ENCODE results near the gene SS18L1.

SS18L1 gene

GRCh38 chr20:62137092-62137384 lies 6.5 kb upstream of the SS18L1 start:
- POLR2A ChIA-PET: no interaction called here
- CTCF ChIA-PET: interaction anchor here (1.1 to 6.7 kb wide), 7 partner anchors 10 to 126 kb away, joined by 3 to 57 read pairs (median 6); no protein-coding TSS in a partner anchor
- TF ChIP-seq, protein P1, sequence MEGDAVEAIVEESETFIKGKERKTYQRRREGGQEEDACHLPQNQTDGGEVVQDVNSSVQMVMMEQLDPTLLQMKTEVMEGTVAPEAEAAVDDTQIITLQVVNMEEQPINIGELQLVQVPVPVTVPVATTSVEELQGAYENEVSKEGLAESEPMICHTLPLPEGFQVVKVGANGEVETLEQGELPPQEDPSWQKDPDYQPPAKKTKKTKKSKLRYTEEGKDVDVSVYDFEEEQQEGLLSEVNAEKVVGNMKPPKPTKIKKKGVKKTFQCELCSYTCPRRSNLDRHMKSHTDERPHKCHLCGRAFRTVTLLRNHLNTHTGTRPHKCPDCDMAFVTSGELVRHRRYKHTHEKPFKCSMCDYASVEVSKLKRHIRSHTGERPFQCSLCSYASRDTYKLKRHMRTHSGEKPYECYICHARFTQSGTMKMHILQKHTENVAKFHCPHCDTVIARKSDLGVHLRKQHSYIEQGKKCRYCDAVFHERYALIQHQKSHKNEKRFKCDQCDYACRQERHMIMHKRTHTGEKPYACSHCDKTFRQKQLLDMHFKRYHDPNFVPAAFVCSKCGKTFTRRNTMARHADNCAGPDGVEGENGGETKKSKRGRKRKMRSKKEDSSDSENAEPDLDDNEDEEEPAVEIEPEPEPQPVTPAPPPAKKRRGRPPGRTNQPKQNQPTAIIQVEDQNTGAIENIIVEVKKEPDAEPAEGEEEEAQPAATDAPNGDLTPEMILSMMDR (IDR thresholded peaks at IDR 0.05; ENCODE audit: control extremely low read depth, extremely low read depth, low read depth, missing control alignments): no peak
- DNase-seq (ENCODE audit: extremely low spot score): no peak

DNA sequence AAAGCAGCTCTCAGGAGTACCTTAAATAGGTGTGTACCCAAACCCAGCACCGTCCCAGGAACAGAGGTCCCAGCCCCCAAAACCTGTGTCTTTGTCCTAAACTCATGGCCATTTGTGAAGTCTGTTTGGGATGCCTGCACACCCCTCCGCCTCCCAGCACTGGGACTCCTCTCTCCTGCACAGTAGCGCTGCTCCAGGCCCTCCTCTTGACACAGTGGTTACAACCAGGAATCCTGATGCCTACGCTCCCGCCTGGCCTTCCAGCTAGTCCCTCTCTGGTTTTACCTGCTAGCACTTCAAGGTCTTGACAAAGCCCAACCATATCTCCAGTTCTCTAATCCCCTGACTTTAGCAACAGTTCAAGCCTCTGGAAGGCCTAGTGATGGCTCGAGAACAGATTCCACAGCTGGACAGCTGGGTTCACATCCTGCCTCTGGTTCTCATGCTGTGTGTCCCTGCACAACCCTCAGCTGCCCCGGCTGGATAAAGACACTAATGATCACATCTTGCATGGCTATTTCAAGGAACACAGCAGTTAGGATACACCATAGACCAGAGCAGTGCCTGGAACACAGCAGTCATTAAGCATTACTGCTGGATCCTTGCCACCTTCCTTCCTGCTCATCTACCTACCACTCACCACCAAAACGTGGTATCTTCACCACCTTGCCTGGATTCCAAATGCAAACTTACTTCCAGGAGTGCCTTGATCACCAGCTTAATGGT lies 5.9 kb upstream of the SS18L1 start:
- POLR2A ChIA-PET: interaction anchor here (0.7 to 0.8 kb wide), 2 partner anchors 72 to 1977 kb away, joined by 3 to 6 read pairs; partner anchors contain the start of gene TAF4
- TF ChIP-seq, protein P1 (IDR thresholded peaks at IDR 0.05; ENCODE audit: control extremely low read depth, extremely low read depth, low read depth, missing control alignments): no peak
- CTCF ChIA-PET: interaction anchor here (1.1 to 6.7 kb wide), 8 partner anchors 10 to 127 kb away, joined by 3 to 57 read pairs (median 4); no protein-coding TSS in a partner anchor
- no peak for DNase-seq (ENCODE audit: extremely low spot score)

- POLR2A ChIA-PET: interaction anchor here (0.7 to 0.8 kb wide), 3 partner anchors 12 to 1977 kb away, joined by 3 to 6 read pairs (median 3); partner anchors contain the start of gene TAF4
- no peak for DNase-seq (ENCODE audit: extremely low spot score)
- CTCF ChIA-PET: interaction anchor here (1.1 to 6.7 kb wide), 7 partner anchors 9 to 127 kb away, joined by 3 to 57 read pairs (median 6); no protein-coding TSS in a partner anchor
- TF ChIP-seq, protein P1 (IDR thresholded peaks at IDR 0.05; ENCODE audit: control extremely low read depth, extremely low read depth, low read depth, missing control alignments): no peak
Measured at GRCh38 chr20:62138204-62138543, 5.4 kb upstream of the SS18L1 start.

GRCh38 chr20:62138912-62139311 lies 4.7 kb upstream of the SS18L1 start:
- no peak for DNase-seq (ENCODE audit: extremely low spot score)
- TF ChIP-seq, protein P1 (IDR thresholded peaks at IDR 0.05; ENCODE audit: control extremely low read depth, extremely low read depth, low read depth, missing control alignments): no peak
- CTCF ChIA-PET: interaction anchor here (1.2 to 6.7 kb wide), 4 partner anchors 12 to 128 kb away, joined by 3 to 57 read pairs (median 10); no protein-coding TSS in a partner anchor

DNA sequence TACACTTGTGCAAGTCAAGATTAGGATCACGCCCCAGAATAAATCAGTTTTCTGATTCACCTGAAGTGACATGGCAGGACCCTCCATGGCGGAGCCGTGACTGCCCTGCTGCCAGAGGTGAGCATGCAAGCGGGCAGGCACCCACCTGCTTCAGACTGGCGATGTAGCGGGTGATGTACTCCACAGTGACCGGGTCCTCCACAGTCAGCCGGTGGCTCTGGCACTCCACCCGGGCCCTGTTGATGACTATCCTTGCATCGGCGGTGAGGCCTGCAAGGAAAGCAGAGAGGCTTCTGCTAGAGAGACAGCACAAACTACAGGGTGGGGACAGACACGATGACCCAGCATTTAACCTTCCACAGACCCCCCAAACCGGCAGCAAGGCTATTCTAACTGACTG lies 3.9 kb upstream of the SS18L1 start:
- ChIA-PET CTCF (interaction anchor here (6.7 kb wide), 1 partner anchor 129 kb away, joined by 57 read pairs; no protein-coding TSS in a partner anchor), POLR2A (no interaction called here)
- DNase-seq (ENCODE audit: extremely low spot score): no peak
- TF ChIP-seq, protein P1 (IDR thresholded peaks at IDR 0.05; ENCODE audit: control extremely low read depth, extremely low read depth, low read depth, missing control alignments): no peak

More at GRCh38 chr20:62138912-62139311, 4.7 kb upstream of the SS18L1 start:
- POLR2A ChIA-PET: interaction anchor here (0.7 kb wide), 1 partner anchor 11 kb away, joined by 3 read pairs; no protein-coding TSS in a partner anchor

DNA sequence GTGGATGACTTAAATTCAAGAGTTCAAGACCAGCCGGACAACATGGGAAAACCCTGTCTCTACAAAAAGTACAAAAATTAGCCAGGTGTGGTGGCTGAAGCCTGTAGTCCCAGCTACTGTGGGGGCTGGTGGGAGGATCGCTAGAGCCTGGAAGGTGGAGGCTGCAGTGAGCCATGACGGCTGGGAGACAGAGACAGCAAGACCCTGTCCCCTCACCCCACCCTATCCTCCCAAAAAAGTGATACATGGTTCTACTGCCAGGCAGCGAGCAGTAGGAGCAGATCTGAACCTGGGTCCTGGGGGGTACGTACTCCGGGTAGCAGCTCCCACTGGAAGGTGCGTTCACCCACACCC lies 2.5 kb upstream of the SS18L1 start:
- TF ChIP-seq, protein P1 (IDR thresholded peaks at IDR 0.05; ENCODE audit: control extremely low read depth, extremely low read depth, low read depth, missing control alignments): no peak
- no peak for DNase-seq (ENCODE audit: extremely low spot score)
- POLR2A ChIA-PET: interaction anchor here (0.7 to 1.8 kb wide), 2 partner anchors 75 to 172 kb away, joined by 3 to 6 read pairs; partner anchors contain the start of gene TAF4
- CTCF ChIA-PET: interaction anchor here (1.2 to 2.2 kb wide), 6 partner anchors 8 to 130 kb away, joined by 3 to 16 read pairs (median 6); no protein-coding TSS in a partner anchor

All from GM10248 (cell line).